HFF-Myc (cell line): ENCODE results near the gene USP49.

ENCODE experiments used
- DNase-seq: peaks from one replicate; pipeline ENCODE4 v3.0.0-alpha.2; 2011; ENCODE audit warnings: low read depth; ENCODE audit errors: extremely low read depth
- H3K4me3 ChIP-seq: replicated peaks from 2 replicates; pipeline ENCODE4 v1.5.1; 2011; ENCODE audit warnings: low read depth, mild to moderate bottlenecking, control low read depth, low read length
- TF ChIP-seq, protein P1 (sequence below): IDR thresholded peaks from 2 replicates; pipeline ENCODE4 v1.5.1; 2012; ENCODE audit warnings: mild to moderate bottlenecking, low read depth, low read length, control low read depth; ENCODE audit errors: missing control alignments

USP49 gene

DNA sequence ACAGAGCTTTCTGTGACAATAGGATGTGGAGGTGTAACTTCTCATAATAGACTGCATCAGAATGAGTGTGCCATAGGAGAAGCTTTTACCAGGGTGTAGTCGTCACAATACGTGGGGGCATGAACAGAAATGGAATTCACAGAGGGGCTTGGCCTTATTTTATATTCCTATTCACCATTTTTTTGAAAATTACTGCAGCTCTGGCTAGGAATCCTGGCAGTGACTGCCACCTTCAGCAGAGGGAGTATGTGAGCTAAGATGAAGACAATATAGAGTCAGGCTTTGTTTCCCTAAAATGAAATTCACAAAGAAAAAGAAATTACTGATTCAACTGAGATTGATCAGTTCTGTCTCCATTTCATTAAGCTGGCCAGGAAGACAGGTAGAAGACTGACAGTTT lies 93.8 kb downstream of the USP49 start:
- no peak for DNase-seq
- no peak overlapping the region for H3K4me3 ChIP-seq
- TF ChIP-seq, protein P1, sequence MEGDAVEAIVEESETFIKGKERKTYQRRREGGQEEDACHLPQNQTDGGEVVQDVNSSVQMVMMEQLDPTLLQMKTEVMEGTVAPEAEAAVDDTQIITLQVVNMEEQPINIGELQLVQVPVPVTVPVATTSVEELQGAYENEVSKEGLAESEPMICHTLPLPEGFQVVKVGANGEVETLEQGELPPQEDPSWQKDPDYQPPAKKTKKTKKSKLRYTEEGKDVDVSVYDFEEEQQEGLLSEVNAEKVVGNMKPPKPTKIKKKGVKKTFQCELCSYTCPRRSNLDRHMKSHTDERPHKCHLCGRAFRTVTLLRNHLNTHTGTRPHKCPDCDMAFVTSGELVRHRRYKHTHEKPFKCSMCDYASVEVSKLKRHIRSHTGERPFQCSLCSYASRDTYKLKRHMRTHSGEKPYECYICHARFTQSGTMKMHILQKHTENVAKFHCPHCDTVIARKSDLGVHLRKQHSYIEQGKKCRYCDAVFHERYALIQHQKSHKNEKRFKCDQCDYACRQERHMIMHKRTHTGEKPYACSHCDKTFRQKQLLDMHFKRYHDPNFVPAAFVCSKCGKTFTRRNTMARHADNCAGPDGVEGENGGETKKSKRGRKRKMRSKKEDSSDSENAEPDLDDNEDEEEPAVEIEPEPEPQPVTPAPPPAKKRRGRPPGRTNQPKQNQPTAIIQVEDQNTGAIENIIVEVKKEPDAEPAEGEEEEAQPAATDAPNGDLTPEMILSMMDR = peak; percentile 67

DNA sequence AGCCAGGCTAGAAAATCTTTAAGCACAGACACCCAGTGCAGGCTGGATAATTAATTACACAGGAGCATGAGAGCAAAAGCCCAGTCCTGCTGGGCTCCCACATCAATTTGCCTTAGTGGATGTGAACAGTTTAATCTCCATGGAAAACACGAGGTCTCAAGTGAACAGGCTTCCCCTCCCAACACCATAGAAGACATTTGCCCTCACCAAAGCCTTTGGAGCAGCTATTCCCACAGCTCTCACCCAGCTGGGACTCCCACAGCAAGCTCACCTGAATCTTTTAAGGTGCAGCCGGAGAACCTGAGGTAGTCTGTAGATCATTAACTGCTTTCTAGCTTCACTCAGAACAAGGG lies 95.6 kb downstream of the USP49 start:
- TF ChIP-seq, protein P1 = no peak
- no peak overlapping the region for H3K4me3 ChIP-seq
- DNase-seq = no peak

DNA sequence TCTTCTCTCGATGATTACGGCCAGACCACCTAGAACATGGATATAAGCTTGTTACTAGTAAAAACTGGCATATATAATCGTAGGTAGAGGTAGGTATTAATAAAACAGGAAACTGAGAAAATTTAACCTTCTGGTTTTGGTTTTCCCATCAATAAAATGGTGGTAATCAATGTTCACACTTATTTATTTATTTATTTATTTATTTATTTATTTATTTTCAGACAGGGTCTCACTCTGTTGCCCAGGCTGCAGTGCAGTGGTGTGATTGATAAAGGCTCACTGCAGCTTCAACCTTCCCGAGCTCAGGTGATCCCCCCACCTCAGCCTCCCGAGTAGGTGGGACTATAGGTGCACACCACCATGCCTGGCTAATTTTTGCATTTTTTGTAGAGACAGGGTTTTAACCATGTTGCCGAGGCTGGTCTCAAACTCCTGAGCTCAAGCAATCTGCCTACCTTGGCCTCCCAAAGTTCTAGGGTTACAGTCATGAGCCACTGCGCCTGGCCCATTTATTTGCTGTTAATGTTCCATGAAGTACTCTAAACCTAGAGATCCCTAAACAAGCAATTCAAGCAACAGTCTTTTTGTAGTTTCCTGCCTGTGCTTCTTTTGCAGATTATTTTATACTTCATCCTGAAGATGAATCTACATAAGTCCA lies 96.1 kb downstream of the USP49 start:
- TF ChIP-seq, protein P1 = no peak
- DNase-seq = no peak
- H3K4me3 ChIP-seq = no peak overlapping the region

DNA sequence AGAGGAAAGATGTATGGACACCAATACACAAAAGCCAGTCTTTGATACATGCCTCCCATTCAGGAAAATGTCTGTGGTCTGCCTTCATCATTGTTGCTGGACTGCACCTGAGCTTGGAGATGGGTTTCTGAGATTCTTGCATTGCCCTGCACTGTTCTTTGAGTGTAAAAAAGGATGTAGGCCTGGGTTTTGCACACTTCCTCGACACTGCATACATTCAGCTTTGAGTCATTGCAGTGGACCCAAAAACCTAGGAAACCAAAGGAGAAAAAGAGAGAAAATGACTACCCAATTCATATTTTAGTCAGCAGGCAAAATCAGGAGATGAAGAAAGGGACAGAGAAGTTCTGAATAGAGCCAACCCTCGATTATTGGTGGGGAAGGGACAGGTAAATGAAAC lies 98.7 kb downstream of the USP49 start:
- TF ChIP-seq, protein P1 = no peak
- no peak overlapping the region for H3K4me3 ChIP-seq
- no peak for DNase-seq

DNA sequence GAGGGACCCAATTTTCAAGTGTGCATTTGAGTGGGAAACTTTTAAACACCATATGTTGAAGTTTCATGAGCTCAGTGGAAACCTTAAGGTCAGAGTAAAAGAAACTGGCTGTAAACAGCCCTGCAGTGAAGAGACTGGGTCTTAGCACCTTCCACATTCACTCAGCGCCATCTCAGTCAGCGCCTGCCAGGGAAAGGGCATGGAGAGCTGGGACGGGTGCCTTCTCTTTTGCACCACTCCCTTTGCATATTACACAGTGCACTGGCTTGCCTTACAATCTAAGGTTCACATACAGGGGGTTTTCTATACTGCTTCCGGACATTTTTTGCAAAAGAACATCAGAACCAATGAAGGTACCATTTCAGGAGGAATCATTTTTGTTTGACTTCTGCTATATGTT lies 103.2 kb downstream of the USP49 start:
- no peak for DNase-seq
- TF ChIP-seq, protein P1 = no peak
- H3K4me3 ChIP-seq = no peak overlapping the region

DNA sequence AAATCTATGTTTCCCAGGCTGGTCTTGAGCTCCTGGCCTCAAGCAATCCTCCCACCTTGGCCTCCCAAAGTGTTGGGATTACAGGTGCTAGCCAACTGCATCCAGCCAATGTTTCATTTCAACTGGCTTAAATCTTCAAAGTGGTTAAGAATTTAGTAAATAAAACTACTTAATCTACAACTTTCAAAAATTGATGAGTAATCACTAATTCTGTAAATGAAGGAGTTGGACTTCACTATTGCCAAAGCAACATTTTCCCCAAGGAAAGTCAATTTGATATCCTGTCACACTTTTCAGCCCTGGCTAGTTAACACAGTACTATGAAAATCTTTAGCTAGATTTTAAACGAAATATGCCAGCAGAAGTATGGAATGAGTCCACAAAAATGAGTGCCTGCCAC lies 103.9 kb downstream of the USP49 start:
- TF ChIP-seq, protein P1 = no peak
- no peak overlapping the region for H3K4me3 ChIP-seq
- DNase-seq = no peak

DNA sequence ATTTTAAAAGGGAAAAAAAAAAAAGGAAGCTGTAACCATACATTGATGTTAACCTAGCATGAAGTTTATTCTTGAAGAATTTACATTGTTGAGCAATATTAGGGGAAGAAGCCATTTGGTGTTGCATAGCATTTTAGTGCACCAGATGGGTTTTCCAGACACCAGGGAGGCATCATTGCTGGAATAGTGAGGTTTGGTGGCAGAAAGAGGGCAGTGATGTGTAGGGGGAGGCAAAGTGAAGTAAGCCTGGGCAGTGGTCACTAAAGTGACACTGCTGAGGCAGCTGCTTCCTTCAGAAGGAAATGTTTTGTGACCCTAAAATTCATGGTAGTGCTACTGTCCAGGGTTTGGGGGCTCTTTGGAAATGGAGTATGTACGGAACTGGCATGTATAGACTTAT lies 105.1 kb downstream of the USP49 start:
- H3K4me3 ChIP-seq = no peak overlapping the region
- TF ChIP-seq, protein P1 = no peak
- no peak for DNase-seq
